ENCODE data around the gene SORCS3.

DNA sequence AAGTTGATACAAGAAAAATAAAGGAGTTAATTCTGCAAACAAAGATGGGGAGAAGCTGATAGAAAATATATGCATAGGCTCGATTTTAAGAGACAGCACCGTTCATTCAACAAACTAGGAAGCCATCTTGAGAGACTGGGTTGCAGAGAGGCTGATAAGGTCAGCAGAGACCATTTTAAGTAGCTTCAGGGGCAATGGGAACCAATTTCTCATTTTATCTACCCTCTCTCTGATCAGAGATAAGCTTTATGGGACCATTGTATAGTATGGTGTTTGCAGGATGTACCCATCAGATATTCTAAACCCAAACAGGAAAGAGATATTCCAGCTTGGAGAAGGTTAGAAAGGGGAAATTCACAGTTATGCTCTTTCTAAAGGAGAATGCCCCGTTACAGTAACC, 499.5 kb downstream of the SORCS3 start:
- TF ChIP-seq, protein P1, sequence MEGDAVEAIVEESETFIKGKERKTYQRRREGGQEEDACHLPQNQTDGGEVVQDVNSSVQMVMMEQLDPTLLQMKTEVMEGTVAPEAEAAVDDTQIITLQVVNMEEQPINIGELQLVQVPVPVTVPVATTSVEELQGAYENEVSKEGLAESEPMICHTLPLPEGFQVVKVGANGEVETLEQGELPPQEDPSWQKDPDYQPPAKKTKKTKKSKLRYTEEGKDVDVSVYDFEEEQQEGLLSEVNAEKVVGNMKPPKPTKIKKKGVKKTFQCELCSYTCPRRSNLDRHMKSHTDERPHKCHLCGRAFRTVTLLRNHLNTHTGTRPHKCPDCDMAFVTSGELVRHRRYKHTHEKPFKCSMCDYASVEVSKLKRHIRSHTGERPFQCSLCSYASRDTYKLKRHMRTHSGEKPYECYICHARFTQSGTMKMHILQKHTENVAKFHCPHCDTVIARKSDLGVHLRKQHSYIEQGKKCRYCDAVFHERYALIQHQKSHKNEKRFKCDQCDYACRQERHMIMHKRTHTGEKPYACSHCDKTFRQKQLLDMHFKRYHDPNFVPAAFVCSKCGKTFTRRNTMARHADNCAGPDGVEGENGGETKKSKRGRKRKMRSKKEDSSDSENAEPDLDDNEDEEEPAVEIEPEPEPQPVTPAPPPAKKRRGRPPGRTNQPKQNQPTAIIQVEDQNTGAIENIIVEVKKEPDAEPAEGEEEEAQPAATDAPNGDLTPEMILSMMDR (IDR thresholded peaks at IDR 0.05) = no peak
- TF ChIP-seq POLR2A (IDR thresholded peaks at IDR 0.05) = no peak
